PC-3 (cell line): ENCODE data around the gene RORB.

Experiments used
- CTCF ChIP-seq: fragments of 300-600 bp; sonication (generic); conservative IDR thresholded peaks from 2 replicates; pipeline ENCODE4 v1.5.1; 2017; ENCODE audit warnings: antibody characterized with exemption, low read depth, mild to moderate bottlenecking, low read length
- EZH2phosphoT487 ChIP-seq: fragments of 300-600 bp; sonication (generic); IDR thresholded peaks from 2 replicates; pipeline ENCODE4 v1.6.1; 2018; ENCODE audit warnings: mild to moderate bottlenecking, antibody characterized with exemption, low read length, borderline replicate concordance

GRCh38 chr9:74697535-74697934 lies 200.4 kb downstream of the RORB start:
- TF ChIP-seq CTCF (no peak), EZH2phosphoT487 (no peak)
